ENCODE results near the gene RSU1. TPM values are rescaled to one million over a fixed set of nuclear protein-coding genes. Genes with fewer than 3 reads are reported as not detected.
"Not testable (repeated sequence)": the region's sequence is repeated elsewhere in the genome, so short reads cannot be mapped to it uniquely, and the experiment has no call there.

RSU1 gene
- total RNA-seq, 1 donor from 2014 or later: 63.4 TPM

- DNase-seq (ENCODE audit: low read depth): no peak
These were observed 29.1 kb downstream of the RSU1 start for GRCh38 chr10:16788125-16788524.

- no peak for DNase-seq (ENCODE audit: low read depth)
These were observed 29.8 kb downstream of the RSU1 start for GRCh38 chr10:16787361-16787791.

DNA sequence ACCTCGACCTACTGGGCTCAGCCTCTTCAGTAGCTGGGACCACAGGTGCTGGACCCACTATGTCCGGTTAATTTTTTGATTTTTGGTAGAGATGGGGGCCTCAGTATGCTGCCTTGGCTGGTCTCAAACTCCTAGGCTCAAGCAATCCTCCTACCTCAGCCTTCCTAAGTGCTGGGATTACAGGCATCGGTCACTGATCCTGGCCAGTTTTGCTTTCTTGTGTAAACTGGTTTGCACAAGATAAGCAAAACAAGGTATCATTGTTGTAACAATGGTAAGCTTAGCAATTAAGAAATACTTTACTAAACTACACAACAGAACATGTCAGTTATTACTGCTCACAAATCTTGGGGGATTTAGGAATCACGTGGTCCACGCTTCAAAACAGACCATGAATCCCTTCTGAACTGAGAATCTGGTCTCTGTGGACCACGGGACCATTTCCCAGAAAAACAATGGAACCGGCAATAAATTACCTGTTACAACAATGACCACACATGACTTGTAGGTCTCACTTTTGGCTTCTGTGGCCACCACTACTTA, 36.8 kb downstream of the RSU1 start:
- no peak for DNase-seq (ENCODE audit: low read depth)

GRCh38 chr10:16779384-16779915, 37.8 kb downstream of the RSU1 start:
- DNase-seq (ENCODE audit: low read depth): no peak

DNA sequence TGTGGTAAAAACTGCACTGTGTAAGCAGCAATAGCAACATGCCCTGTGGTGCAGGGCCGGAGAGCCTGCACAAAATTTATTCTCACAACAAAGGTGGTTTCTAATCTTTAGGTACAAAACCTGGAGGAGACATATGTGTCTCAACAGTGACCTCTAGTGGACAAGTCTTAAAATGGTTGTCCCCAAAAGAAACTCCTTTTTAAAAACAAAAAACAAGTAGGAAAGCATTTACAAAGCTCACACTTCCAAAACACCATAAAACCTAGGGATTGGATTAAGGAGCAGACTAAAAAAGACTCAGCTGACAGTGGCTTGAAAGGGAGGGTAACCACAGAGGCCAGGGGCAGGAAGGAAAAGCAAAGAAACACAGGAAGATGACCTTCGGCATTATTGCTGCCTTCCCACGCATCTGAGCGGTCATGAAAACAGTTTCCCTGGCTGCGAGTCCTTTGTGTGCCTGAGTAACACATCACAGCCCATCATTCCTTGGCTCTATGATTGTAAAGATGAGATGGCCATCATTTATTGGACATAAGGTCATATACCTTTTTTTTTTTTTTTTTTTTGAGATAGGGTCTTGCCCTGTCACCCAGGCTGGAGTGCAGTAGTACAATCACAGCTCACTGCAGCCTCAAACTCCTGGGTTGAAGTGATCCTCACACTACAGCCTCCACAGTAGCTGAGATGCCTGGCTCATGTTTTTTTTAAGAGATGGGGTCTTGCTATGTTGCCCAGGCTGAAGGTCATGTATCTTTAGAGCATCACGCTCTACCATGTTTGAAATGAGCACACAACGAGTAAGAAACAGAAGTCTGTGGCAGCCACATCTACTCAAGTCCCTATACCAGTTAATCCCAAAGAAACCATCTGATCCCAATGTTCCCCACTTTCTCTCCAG, 39.5 kb downstream of the RSU1 start:
- peak; percentile 52 for DNase-seq (ENCODE audit: low read depth)

- DNase-seq (ENCODE audit: low read depth): no peak
These were observed 40.3 kb downstream of the RSU1 start for GRCh38 chr10:16776896-16777295.

- no peak for DNase-seq (ENCODE audit: low read depth)
These were observed 43.9 kb downstream of the RSU1 start for GRCh38 chr10:16773334-16773733.

DNA sequence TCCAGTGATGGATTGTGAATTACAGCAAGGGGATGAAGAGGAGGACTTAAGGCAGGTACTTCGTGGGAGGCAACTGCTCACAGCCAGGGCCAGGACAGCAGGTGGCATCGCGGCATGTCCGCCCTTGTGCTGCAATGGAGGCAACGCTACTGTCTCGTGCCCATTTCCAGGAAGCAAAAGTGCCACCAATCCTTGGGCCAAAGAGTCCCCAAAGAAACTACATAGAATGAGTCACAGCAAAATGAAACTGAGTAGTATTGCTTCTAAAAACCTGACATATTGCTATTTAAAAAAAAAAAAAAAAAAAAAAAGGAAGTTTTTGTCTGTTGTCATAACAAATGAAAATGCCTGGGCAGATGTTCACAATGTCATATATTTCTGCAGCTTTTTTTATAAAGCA, 46.6 kb downstream of the RSU1 start:
- DNase-seq (ENCODE audit: low read depth): no peak

DNA sequence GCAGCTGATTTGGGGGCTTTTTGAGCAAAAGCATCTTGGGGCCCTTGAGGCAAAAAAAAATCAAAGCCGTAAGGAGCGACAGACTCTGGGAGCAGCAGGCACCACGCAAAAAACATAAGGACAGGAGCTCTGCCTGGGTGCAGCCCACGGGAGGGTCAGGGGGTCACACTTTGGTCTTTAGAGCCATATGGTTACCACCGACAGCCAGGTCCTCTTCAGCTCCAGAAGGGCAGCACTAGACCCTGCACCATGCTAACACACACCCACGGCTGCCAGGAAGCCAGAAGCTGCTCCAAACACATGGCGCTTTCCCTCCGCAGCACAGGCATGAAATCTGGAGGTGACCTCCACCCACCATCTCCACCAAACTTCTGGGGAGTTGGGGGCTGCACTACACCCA, 47.1 kb downstream of the RSU1 start:
- no peak for DNase-seq (ENCODE audit: low read depth)

- no peak for DNase-seq (ENCODE audit: low read depth)
These were observed 47.9 kb downstream of the RSU1 start for GRCh38 chr10:16769331-16769730.

DNA sequence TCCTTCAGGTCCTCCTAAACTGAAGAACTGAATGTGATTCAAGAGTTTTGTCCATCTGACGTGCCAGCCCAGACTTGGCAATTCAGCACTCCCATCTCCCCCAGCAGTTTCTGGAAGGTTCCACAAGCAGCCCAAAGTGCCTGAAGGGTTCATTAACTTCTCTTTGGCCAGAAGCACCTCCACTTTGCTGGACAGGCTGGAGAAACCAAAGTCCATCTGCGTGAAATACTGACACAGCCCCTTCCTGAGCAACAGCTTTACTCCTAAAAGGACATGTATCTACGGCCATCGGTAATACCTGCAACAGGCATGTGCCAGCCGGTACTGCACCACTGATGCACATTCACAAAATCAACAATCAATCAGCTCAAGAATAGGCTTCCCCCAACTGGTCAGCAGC, 48.5 kb downstream of the RSU1 start:
- no peak for DNase-seq (ENCODE audit: low read depth)

DNA sequence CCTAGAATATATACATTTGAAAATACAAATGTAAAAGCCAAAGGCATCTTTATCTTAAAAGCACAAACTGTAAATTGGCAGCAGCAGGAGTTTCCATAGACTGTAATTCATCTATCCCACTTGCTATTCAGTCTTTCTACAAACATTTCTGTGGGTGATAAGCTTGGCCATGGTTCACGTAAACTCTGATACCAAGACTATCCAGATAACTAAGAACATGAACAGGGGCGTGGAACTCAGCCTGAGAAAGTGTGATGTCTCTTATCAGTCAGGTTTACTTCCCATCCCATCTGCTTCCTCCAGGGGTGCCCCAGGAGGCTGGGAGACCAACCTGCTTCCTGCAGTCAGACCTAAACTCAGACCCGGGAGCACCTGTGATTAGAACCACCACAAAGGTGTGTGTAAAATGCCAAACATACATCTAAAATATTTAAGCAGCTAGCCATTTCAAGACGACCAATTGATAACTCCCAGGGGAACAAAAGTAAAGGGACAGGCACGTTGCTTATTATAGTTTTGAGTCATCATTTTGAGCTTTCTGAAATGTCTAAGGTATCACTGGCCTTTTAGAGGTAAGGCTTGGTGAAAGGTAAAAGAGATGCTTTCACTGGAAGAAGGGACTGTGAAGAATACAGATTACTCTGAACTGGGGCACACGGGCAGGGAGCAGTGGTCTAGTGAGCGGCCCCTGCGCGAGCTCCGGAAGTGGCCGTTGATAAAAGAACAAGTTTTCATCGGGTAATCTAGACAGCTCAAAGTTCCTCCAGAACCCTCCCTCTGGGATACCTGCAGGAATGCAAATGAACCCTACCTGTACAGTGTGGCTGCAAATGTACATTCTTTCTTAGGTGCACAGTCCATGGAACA, 51.5 kb downstream of the RSU1 start:
- no peak for DNase-seq (ENCODE audit: low read depth)

DNA sequence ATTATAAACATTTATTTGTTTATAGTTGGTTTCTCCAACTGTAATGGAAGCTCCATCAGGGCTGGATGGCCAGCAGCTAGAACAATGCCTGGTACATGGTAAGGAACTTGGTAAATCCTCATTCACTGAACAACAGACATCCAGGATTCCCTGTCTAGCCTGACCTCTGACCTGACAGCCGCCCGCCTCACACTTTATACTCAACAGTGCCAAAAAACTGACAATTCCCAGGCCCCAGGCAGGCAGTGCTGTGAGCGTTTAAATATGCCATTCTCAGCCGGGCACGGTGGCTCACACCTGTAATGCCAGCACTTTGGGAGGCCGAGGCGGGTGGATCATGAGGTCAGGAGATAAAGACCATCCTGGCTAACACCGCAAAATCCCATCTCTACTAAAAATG, 55.9 kb downstream of the RSU1 start:
- no peak for DNase-seq (ENCODE audit: low read depth)

DNA sequence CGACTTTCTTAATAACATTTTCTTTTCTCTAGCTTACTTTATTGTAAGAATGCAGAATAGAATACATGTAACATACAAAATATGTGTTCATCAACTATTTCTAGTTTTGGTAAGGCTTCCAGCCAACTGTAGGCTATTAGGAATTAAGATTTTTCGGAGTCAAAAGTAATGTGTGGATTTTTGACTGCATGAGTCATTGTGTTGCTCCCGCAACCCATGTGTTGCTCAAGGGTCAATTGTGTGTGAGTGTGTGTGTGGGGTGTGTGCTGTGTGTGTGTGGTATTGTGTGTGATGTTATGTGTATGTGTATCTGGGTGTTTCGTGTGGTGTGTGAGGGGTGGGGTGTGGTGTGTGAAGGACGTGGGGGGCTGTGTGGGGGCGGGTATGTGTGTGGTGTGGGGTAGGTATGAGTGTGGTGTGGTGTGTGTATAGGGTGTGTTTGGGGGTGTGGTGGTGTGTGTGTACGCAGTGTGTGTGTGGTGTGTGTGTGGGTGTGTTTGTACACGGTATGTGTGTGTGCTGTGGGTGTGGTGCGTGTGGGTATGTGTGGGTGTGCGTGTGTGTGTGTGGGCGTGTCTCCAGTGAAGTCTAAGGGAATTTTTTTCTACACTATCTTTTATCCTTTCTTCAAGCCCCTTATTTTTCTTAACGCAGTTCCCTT, 60.5 kb downstream of the RSU1 start:
- DNase-seq (ENCODE audit: low read depth): no peak

GRCh38 chr10:16754765-16755164, 62.5 kb downstream of the RSU1 start:
- DNase-seq (ENCODE audit: low read depth): no peak

- not testable (repeated sequence) for DNase-seq (ENCODE audit: low read depth)
These were observed 64.4 kb downstream of the RSU1 start for GRCh38 chr10:16752849-16753248.

GRCh38 chr10:16752099-16752498, 65.1 kb downstream of the RSU1 start:
- no peak for DNase-seq (ENCODE audit: low read depth)

GRCh38 chr10:16751244-16751643, 66.0 kb downstream of the RSU1 start:
- DNase-seq (ENCODE audit: low read depth): no peak

GRCh38 chr10:16750461-16750860, 66.8 kb downstream of the RSU1 start:
- no peak for DNase-seq (ENCODE audit: low read depth)

DNA sequence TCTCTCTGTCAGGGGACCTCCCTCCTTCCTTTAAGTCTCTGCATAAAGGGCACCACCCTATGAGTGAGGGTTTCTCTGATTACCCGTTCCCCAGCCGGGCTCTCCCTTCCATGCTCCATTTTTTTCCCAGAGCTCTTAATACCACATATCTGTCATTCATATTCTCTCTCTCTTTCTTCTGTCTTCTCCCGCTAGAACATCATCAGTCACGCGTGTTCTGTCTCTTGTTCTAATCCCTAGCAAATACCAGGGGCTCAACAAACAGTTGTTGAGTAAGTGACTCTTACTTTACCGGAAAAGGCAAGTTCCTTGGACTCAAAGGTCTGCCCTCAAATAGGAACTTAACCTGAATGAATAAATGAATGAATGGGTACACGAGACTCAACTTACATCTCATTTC, 68.5 kb downstream of the RSU1 start:
- no peak for DNase-seq (ENCODE audit: low read depth)

DNA sequence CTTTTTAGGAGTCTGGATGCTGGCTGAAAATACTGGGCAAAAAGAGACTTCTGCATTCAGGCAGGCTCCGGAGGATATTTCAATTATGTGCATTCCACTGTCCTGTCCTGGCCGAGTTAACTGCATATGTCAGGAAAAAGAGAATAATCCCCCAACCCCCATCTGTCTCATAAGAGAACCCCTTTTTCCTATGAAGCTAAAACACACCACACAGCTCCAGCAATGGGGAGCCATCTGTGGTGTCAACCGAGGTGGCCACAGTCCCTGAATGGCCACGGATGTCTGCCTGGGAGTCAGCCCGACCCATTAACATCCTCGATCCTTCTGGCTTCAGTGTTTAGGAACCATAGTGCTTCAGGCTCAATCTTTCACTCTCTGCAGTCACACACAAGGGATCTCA, 70.4 kb downstream of the RSU1 start:
- no peak for DNase-seq (ENCODE audit: low read depth)
